Fibroblast of skin of scalp (primary cell): ENCODE results near the gene COL23A1.
"Not testable (repeated sequence)": the region's sequence is repeated elsewhere in the genome, so short reads cannot be mapped to it uniquely, and the experiment has no call there.

Source experiments
- DNase-seq: peaks from one replicate; pipeline ENCODE4 v3.0.0-alpha.2; 2013

COL23A1 gene

GRCh38 chr5:178203670-178204181 lies 386.5 kb downstream of the COL23A1 start:
- no peak for DNase-seq

- no peak for DNase-seq
Measured at GRCh38 chr5:178202541-178202940, 387.7 kb downstream of the COL23A1 start.

- DNase-seq: no peak
Measured at GRCh38 chr5:178201927-178202235, 388.3 kb downstream of the COL23A1 start.

- DNase-seq: no peak
Measured at GRCh38 chr5:178201221-178201926, 388.8 kb downstream of the COL23A1 start.

GRCh38 chr5:178199581-178200434 lies 390.4 kb downstream of the COL23A1 start:
- no peak for DNase-seq

- no peak for DNase-seq
Measured at GRCh38 chr5:178198706-178199105, 391.5 kb downstream of the COL23A1 start.

- DNase-seq: not testable (repeated sequence)
Measured at GRCh38 chr5:178198151-178198550, 392.0 kb downstream of the COL23A1 start.

- no peak for DNase-seq
Measured at GRCh38 chr5:178196986-178197385, 393.2 kb downstream of the COL23A1 start.

- peak; percentile 42 for DNase-seq
Measured at GRCh38 chr5:178196281-178196812, 393.8 kb downstream of the COL23A1 start.

- DNase-seq: no peak
Measured at GRCh38 chr5:178194026-178194425, 396.2 kb downstream of the COL23A1 start.

GRCh38 chr5:178193251-178193809 lies 396.9 kb downstream of the COL23A1 start:
- DNase-seq: no peak

GRCh38 chr5:178192787-178193186 lies 397.4 kb downstream of the COL23A1 start:
- no peak for DNase-seq

GRCh38 chr5:178192244-178192643 lies 397.9 kb downstream of the COL23A1 start:
- no peak for DNase-seq

GRCh38 chr5:178191661-178192060 lies 398.5 kb downstream of the COL23A1 start:
- no peak for DNase-seq

GRCh38 chr5:178189433-178189832 lies 400.8 kb downstream of the COL23A1 start:
- no peak for DNase-seq
